Hypothalamus (tissue), 51 donors: ENCODE data around the gene BEND7.

Source experiments
- DNase-seq, 51 donors: peaks; one replicate each; lab custom pipeline; 2025; lab: John Stamatoyannopoulos, UW

Gene BEND7

GRCh38 chr10:13393640-13394039 lies 135.2 kb downstream of the BEND7 start:
- DNase-seq = no peak

- DNase-seq = no peak
These were observed 136.1 kb downstream of the BEND7 start for GRCh38 chr10:13392701-13393100.
